Prostate gland (tissue), 2 donors: Measurements from ENCODE around the gene PRSS8.

ENCODE experiments used
- CTCF ChIP-seq, 4 experiments: fragments of 200-600 bp in 2 of 4; fragments of 450-650 bp in 2 of 4; sonication (generic) in 2 of 4; IDR thresholded peaks; 1 replicate in 3 of 4; 2 replicates in 1 of 4; pipeline ENCODE4 v1.5.1; 2016 to 2019; ENCODE audit warnings: antibody characterized with exemption in 4 of 4, mild to moderate bottlenecking in 2 of 4, moderate library complexity in 2 of 4
- POLR2AphosphoS5 ChIP-seq: sonication (generic); formaldehyde crosslinking; IDR thresholded peaks from one replicate; pipeline ENCODE4 v1.6.1; 2017; ENCODE audit warnings: antibody characterized with exemption

- TF ChIP-seq POLR2AphosphoS5 (peak; percentile 62), CTCF (IDR thresholded peaks at IDR 0.05) (no peak)
Observed at GRCh38 chr16:31138621-31139578, 3.4 kb upstream of the PRSS8 start.
